ENCODE results near the gene KRT73.

GRCh38 chr12:52607314-52607713 lies 11.0 kb downstream of the KRT73 start:
- TF ChIP-seq POLR2A (IDR thresholded peaks at IDR 0.05) (no peak), CTCF (IDR thresholded peaks at IDR 0.05) (no peak)
